Adrenal gland (tissue), 5 donors: ENCODE measurements around the gene MTF2.

Source experiments
- CTCF ChIP-seq, 6 experiments: fragments of 450-650 bp in 4 of 6; fragments of 200-600 bp in 2 of 6; sonication (generic) in 1 of 6; IDR thresholded peaks; 1 replicate in 5 of 6; 2 replicates in 1 of 6; pipeline versions ENCODE4 v1.5.1 to v1.8.0; 2016 to 2021; ENCODE audit warnings: antibody characterized with exemption in 6 of 6, mild to moderate bottlenecking in 2 of 6, moderate library complexity in 1 of 6
- POLR2A ChIP-seq, 2 donors: fragments of 450-650 bp; IDR thresholded peaks; one replicate each; pipeline ENCODE4 v1.6.1; 2017; ENCODE audit warnings: antibody characterized with exemption in 2 of 2, mild to moderate bottlenecking in 2 of 2, moderate library complexity in 1 of 2
- donor health status: DM: no; HTN: no; CAD: no.

DNA sequence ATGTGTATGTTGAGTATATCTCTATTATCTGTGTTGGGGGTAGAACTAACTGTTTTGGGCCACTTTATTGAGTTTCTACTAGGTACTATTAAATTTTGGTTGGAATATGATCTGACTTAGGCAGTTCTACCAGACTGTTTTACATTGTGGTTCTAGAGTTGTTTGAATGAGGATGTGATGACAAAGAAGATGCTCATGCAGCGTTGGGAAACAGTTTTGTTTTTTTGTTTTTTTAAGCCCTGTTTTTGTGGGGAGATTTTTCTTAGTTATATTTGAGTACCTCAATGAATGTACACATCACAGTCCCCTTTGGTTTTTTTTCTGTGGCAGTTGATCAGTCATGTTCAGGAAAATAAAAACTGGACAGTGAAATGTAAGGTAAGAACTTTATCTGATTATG lies 61.0 kb downstream of the MTF2 start:
- TF ChIP-seq CTCF (IDR thresholded peaks at IDR 0.05) (no peak), POLR2A (IDR thresholded peaks at IDR 0.05) (no peak)
